ENCODE results near the gene DNMT1.
"Not testable (repeated sequence)": the region's sequence is repeated elsewhere in the genome, so short reads cannot be mapped to it uniquely, and the experiment has no call there.

DNMT1 gene

DNA sequence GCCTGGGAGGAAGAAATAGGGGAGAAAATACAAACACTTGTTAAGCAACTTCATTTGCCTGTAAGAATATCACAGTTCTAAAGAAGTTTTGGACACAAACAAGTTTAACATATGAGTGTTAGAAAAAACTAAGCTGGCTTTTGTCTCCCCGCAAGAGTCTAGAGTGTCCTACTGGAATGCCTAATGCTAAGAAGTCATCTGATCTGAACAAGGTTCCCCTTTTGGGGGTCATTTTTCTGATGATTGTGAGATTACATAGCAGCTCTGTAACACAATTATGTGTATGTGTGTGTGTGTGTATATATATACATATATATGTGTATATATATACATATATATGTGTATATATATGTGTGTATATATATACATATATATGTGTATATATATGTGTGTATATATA lies 12.7 kb downstream of the DNMT1 start:
- DNase-seq (ENCODE audit: low read depth): no peak

DNA sequence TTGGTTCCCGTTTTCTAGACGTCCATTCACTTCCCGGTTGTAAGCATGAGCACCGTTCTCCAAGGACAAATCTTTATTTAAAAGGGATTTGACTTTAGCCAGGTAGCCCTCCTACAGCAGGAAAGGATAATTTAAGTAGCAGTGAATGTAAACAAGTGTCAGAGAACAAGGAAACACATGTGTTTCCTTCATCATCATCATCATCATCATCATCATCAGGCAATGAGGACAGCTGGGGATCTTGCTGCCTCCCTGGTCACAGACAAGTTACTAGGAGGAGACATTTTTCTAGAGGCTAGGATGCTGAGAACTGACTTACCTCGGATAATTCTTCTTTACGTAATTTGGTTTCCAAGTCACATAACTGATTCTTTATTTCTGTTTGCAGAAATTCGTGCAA lies 14.3 kb downstream of the DNMT1 start:
- DNase-seq (ENCODE audit: low read depth): no peak

DNA sequence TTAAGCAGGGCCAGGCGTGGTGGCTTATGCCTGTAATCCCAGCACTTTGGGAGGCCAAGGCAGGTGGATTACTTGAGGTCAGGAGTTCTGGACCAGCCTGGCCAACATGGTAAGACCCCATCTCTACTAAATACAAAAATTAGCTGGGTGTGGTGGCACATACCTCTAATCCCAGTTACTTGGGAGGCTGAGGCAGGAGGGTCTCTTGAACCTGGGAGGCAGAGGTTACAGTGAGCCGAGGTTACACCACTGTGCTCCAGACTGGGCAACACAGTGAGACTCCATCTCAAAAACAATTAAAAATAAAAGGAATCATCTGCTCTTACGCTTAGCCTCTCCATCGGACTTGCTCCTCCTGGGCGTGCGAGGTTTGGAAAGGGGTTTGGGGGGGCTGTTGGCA lies 14.7 kb downstream of the DNMT1 start:
- DNase-seq (ENCODE audit: low read depth): not testable (repeated sequence)

DNA sequence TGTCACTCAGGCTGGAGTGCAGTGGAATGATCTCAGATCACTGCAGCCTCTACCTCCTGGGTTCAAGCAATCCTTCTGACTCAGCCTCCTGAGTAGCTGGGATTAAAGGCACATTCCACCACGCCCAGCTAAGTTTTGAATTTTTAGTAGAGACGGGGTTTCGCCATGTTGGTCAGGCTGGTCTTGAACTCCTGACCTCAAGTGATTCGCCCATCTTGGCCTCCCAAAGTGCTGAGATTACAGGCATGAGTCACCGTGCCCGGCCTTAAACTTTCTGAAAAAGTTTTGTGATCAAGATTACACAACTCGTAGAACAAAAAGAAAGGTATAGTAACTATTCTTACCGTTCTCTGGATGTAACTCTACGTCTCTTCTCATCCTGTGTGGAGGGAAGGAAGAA lies 21.2 kb downstream of the DNMT1 start:
- no peak for DNase-seq (ENCODE audit: low read depth)

DNA sequence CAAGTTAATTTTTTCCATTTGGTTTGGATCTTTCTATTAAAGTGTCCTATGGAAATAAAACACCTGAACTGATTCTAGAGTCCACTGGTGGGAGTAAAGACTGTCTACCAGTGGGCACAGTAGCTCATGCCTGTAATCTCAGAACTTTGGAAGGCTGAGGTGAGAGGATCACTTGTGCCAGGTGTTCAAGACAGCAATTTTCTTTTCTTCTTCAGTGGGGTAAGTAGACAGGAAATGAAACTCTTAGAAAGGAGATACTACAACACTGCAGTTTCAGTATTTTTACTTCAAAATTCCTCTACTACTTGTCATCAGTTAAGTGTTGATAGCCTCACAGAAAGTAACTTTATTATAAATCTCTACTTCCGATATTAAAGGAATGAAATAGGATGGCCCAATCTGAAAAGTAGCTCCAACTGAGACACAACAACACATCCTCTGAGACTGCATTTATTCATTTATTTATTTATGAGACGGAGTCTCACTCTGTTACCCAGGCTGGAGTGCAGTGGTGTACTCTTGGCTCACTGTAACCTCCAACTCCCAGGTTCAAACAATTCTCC lies 26.3 kb downstream of the DNMT1 start:
- no peak for DNase-seq (ENCODE audit: low read depth)

DNA sequence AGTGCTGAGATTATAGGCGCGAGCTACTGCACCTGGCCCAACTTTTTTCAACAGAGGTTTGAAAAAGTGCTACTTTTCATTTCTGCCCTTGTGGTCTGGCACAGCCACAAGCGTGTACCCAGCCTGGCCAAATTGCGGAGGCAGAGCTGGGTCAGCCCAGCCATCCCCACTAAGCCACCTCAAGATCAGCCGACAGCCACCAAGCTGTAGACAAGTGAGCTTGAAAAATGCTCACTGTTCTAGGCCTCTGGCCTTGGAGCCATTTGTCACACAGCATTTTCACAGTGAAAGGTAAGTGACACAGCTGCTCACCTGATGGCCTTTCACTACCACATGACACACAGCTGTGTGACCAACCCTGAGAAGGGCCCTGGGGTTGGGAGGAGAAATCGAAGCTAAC lies 27.3 kb downstream of the DNMT1 start:
- no peak for DNase-seq (ENCODE audit: low read depth)

DNA sequence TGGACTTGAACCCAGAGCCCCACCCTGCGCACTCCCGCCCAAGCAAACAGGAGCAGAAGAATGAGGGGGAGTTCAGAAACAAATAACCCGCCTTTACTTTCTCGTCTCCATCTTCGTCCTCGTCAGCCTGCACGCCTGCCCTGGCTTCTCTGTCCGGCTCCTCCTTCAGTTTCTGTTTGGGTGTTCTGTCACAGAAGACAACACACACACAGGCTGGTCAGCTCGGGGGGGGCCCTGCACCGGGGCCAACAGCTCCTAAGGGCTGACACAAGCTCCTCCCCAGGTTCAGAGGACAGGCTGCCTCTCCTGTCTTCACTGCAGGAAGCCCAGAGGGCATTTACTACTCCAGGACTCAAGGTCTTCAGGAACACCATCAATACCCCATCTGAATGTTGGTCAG lies 28.3 kb downstream of the DNMT1 start:
- DNase-seq (ENCODE audit: low read depth): not testable (repeated sequence)

DNA sequence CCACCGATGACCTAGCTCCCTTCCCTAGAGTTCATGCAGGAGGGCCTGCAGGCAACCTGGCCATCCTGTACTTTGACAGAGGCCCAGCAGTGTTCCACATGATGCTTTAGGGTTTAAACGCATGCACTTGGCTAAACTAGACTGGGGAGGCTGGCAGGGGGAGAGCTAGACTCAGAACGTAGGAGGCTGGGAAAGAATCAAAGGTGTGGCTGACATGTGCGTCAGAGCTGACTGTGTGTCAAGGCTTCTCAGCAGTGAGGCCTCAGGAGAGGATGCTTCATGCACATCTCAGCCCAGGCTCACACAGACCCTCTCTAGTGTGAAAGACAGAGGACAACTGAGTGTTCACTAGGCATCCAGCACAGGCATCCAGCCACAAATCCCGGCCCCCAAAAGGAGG lies 28.7 kb downstream of the DNMT1 start:
- no peak for DNase-seq (ENCODE audit: low read depth)

DNA sequence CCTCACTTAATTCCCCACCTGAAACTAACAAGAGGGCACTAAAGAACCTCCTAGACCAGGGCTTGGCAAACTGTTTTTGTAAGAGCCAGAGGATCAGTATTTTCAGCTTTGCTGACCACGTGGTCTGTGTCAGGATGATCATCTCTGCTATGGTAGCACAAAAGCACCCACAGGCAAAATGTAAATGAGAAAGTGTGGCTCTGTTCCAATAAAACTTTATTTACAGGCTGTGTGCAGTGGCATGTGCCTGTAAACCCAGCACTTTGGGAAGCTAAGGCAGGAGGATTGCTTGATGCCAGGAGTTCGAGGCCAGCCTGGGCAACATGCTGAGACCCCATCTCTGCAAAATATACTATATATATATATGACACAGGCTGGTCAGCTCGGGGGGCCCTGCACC lies 31.2 kb downstream of the DNMT1 start:
- DNase-seq (ENCODE audit: low read depth): no peak

DNA sequence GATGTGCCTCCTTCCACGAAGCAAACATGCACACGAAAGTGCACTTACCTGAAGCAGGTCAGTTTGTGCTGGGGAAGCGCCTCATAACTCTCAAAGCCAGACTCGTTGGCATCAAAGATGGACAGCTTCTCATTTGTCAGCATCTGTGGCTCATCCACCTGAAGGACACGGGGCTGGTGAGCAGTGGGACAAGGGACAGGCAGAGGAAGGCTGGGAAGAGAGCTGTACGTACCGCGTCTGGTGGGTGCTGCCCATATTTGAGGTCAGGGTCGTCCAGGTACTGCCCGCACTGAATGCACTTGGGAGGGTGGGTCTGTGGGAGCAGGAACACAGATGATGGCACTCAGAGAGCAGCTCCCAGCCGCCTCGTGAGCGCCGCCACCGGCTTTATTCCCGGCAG lies 35.1 kb downstream of the DNMT1 start:
- DNase-seq (ENCODE audit: low read depth): no peak

DNA sequence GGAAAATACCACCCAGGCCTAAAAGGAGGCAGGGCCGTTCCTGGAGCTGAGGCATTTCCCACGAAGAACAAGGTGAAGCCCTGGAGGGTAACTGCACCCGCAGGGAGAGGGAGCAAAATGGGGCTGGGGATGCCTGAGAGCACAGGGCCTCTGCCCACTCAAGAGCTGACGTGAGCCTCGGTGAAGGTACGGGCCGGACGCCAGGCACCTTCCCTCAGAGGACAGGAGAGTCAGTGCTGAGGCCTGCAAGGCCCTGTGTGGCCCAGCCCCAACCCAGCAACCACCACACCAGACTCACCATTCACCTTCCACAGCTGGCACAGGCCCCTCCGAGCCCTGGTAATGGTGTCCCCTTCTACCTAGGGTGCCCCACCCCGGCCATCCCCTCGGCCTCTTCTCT lies 36.3 kb downstream of the DNMT1 start:
- DNase-seq (ENCODE audit: low read depth): no peak

DNA sequence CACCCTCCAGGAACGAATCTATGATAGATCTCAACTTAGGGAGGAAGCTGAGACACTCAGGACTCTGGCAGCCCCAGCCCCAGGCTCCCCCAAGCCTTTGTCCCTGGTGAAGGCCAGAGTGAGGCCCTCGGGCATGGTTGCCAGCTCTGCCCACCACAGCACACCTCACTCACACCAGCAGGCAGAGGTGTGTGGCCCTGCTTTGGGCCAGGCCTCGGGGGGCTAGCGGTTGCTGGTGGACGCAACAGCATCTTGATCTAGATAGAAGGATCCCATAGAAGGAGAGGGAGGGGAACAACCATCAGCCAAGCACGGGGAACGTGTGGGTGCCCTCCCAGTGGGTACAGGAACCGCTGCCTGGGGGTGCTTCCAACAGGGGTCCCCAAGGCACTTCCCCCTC lies 36.7 kb downstream of the DNMT1 start:
- DNase-seq (ENCODE audit: low read depth): no peak

DNA sequence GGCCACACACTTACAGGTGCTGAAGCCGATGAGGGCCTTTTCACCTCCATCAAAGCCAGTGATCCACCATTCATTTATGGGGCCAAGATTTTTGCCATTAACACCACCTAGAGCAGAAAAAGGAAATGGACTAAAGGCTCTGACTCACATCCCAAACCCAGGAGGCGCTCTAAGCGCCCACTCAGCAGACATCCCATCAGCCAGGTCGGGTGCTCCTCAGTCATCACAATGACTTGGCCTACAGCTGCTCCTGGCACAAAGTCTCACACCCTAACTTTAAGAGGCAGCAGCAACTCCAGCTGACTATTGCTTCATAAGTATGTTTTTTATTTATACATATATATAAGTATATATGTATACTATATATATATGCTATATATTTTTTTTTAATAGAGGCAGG lies 38.9 kb downstream of the DNMT1 start:
- DNase-seq (ENCODE audit: low read depth): no peak

DNA sequence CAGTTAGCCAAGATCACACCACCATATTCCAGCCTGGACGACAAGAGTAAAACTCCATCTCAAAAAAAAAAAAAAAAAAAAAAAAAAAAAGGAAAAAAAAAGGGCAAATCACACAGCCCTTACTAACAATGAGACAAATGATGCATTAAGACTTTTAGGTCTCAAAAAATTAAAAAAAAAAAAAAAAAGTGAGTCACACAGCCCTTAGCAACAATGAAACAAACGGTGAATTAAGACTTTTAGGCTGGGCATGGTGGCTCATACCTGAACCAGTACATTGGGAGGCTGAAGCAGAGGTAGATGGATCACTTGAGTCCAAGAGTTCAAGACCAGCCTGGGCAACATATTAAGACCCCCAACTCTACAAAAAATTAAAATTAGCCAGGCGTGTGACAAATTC lies 42.7 kb downstream of the DNMT1 start:
- no peak for DNase-seq (ENCODE audit: low read depth)

DNA sequence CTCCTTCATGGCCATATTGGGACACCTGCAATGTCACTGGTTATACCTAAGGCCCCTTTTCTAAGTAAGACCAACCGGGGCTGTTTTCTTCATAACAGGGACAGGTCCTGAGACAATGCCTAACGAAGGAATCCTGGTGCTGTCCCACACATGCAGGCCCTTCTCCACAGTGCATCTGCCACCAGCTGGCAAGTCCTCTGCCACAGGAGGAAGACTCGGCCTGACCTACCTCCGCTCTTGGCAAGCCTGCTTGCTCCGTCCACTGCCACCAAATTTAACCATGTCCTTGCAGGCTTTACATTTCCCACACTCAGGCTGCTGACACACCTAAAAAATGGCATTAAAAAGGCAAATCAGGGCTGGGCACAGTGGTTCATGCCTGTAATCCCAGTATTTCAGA lies 43.2 kb downstream of the DNMT1 start:
- no peak for DNase-seq (ENCODE audit: low read depth)

DNA sequence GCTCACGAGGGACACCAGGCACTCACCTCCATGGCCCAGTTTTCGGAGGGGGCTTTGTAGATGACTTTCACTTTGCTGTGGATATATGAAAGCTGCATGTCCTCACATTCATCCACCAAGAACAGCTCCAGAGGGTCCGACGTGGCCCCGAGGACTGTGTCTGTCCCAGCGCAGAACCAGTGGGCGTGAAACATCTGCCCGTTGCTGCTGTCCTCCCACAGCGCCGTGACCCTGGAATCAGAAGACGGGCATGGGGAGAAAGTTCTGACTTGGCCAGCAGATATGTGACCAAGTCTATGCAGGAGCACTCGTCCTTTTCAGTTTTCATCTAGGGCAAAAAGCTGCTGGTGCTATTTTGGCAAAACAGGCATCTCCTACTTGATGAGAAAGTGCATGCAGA lies 45.3 kb downstream of the DNMT1 start:
- DNase-seq (ENCODE audit: low read depth): no peak

DNA sequence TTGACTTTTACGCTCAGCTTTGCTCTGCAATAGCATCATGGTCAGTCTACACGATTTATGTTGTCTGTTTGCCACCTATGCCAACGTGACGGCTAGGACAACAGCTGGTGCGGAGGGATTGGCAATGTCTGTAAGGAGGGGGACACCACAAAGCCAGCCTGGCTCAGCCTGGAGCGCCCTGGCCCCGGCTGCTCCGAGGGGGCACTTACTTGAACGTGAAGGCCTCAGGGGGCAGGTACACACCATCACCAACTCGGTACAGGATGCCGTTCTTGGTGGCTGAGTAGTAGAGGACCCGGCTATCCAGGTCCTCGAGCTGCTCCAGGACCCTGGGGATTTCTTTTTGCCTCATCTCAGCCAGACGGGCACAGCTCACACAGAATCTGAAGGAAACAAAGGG lies 48.6 kb downstream of the DNMT1 start:
- no peak for DNase-seq (ENCODE audit: low read depth)

DNA sequence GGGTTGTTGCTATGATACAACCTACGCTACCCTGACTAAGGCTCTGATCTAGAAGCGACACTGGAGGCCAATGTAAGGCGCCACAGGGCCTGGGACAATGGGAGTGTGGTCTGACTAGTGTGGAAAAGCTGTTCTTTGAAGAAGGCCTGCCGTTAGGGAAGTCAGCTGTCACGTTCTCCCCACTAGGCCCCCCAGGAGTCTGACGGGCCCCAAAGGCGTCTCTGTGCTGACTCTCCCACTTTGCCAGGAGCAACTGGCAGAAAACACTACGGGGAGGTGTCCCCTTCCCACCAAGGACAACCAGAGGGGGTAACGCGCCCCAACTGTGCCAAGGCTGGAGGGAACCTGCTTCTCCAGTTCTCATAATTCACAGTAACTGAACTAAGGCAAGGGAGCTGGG lies 49.7 kb downstream of the DNMT1 start:
- DNase-seq (ENCODE audit: low read depth): no peak

DNA sequence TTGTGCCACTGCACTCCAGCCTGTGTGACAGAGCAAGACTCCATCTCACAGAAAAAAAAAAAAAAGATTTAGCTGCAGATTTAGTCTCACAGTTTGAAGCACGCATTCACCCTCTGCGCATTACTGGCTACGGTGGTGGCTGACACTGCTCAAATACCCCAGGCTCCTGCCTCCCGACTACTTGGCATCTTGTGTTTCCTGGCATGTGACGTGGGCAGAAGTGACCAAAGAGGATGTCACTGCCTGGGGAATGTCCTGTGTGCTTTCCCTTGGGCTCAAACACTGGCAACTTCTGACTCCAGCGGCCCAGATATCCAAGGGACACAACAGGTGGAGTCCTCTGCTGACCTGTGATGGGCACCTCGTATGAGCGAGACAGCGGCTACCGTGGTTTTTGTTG lies 50.4 kb downstream of the DNMT1 start:
- DNase-seq (ENCODE audit: low read depth): no peak

DNA sequence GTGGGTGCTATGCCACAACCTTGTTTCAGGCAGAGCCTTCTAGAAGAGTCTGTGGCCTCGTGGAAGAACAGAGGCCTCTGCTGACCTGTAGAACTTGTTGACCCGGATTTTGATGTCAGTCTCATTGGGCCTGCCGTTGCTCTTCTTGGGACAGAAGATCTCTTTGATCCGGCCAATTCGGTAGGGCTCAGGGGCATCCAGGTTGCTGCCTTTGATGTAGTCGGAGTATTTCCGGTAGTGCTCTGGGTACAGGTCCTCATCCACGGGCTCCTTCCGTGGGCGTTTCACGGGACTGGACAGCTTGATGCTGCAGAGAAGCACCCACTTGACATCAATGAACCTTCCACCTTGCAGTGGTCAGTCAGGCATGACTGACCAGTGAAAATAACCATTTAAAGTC lies 51.1 kb downstream of the DNMT1 start:
- no peak for DNase-seq (ENCODE audit: low read depth)

DNA sequence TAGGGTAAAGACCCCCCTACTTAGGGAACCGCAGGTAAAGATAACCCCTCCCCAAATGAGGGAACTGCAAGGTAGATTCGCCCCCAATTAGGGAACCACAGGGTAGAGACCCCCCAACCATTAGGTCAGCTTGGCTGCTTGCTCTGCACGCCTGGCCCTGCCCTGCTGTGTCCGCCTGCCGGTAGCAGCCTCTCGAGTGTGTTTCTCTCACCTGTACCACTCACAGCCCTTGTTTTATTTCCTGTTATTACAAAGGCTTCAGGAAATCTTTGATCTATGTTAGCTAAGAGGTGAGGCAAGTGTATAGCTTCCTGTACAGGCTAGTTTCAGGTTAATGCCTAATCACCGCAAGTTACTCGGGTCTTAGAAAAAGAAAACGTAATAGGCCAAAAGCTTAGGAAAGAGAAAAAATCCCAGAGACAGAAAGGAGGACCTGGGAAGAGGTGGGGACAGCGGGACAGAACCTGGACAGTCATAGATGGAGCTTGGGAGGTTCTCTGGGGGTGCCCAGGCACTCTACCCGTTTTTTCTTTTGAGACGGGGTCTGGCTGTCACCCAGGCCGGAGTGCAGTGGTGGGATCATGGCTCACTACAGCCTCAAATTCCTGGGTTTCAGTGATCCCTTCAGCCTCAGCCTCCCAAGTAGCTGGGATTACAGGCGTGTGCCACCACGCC lies 51.9 kb downstream of the DNMT1 start:
- no peak for DNase-seq (ENCODE audit: low read depth)

DNA sequence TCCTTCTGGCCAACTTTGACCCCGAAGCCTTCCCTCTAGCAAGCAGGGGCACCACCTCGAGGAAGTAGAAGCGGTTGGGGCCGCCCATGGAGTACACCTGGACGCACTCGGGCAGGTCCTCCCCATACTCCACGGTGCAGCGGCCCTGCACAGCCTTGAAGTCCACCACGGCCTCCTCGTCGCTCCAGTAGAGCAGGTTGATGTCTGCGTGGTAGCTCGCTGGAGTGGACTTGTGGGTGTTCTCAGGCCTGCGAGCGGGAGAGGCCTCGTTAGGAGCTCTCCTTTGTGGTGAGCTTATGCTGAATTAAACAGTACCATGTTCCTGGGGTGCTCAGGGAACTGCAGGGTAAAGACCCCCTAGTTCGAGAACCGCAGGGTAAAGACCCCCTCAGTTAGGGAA lies 52.8 kb downstream of the DNMT1 start:
- DNase-seq (ENCODE audit: low read depth): no peak

DNA sequence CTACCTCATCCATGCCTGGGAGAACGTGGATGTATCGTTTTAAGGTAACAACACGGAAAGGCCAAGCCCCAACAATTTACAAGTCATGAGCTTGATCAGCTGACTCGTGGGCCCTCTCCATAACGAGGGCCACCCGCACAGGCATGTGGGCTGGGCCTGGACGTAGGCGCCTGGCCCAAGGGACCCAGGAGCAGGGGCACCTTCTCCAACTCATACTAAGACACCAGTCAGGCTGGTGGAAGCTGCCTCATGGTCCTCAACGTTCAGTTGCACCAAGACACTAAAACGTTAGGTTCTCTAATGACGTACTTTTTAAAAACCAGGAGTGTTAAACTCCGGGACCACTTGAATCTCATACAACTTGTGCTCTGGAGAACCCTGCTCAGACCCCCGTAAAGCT lies 53.3 kb downstream of the DNMT1 start:
- DNase-seq (ENCODE audit: low read depth): no peak

DNA sequence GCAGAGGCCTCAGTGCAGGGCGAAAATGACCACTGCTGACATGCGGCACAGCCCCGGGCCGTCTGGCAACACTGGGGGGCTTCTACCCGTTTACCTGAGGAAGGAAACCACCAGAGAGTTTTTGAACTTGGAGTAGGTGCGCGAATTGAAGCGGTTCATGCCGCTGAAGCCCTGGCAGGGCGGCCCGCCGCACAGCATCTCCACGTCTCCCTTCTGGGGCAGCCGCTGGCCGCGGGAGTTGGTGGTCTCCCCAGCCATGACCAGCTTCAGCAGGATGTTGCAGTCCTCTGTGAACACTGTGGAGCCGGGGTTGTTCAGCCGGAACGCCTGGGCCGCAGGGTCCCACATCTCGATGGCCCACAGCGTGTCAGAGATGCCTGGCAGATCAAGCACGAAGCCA lies 54.8 kb downstream of the DNMT1 start:
- DNase-seq (ENCODE audit: low read depth): no peak

Measured in fibroblast of the conjunctiva (primary cell).